Endothelial cell of umbilical vein (primary cell): Measurements from ENCODE around the gene MRE11. TPM values are rescaled to one million over a fixed set of nuclear protein-coding genes. Genes with fewer than 3 reads are reported as not detected.

Source experiments
- BruUV-seq: library from RNA; stranded (reverse); fragments of 400-500 nt; replicated peaks from 2 replicates; lab custom pipeline; 2021; lab: Mats Ljungman, UMichigan
- CTCF ChIA-PET: fragments of 300-600, 350-600 bp; sonication (Branson Sonifier 250); formaldehyde crosslinking; loops from one replicate; lab custom pipeline; 2021; ENCODE audit warnings: antibody characterized with exemption, inconsistent platforms; lab: Charles Lee
- POLR2A ChIA-PET: fragments of 300-600, 350-600 bp; sonication (Branson Sonifier 250); formaldehyde crosslinking; loops from one replicate; lab custom pipeline; 2021; ENCODE audit warnings: antibody characterized with exemption, inconsistent platforms; lab: Charles Lee
- DNase-seq: peaks from one replicate; pipeline ENCODE4 v3.0.0-alpha.2; 2011; ENCODE audit warnings: low read depth, low spot score
- FAIRE-seq: peaks from 2 replicates; lab custom pipeline; 2011; peaks lifted over from hg19 to GRCh38; lab: Jason Lieb, UNC
- H2AFZ ChIP-seq: 2 replicates; pipeline ENCODE4 v1.6.0; 2012; ENCODE audit warnings: low read depth, low read length, control low read depth, inconsistent platforms
- H3K27ac ChIP-seq: 2 replicates; pipeline ENCODE4 v1.5.1; 2011; ENCODE audit warnings: low read depth, mild to moderate bottlenecking, control low read depth, low read length, moderate library complexity; ENCODE audit not compliant: insufficient read depth
- H3K27me3 ChIP-seq, 2 experiments: 2 replicates each; pipeline versions ENCODE4 v1.6.0 to v1.6.1; 2011; ENCODE audit warnings: low read length in 2 of 2, mixed read lengths in 1 of 2; ENCODE audit not compliant: control insufficient read depth in 2 of 2, insufficient read depth in 2 of 2
- H3K36me3 ChIP-seq, 2 experiments: 2 replicates in 1 of 2; 3 replicates in 1 of 2; pipeline ENCODE4 v1.5.1; 2011; ENCODE audit warnings: low read length in 2 of 2, mild to moderate bottlenecking in 1 of 2, moderate library complexity in 1 of 2; ENCODE audit not compliant: control insufficient read depth in 2 of 2, insufficient read depth in 2 of 2; ENCODE audit errors: extremely low read depth in 1 of 2
- H3K4me1 ChIP-seq: 3 replicates; pipeline ENCODE4 v1.5.1; 2011; ENCODE audit warnings: mild to moderate bottlenecking, low read length; ENCODE audit not compliant: control insufficient read depth, insufficient read depth; ENCODE audit errors: extremely low read depth
- H3K4me2 ChIP-seq: 2 replicates; pipeline ENCODE4 v1.6.1; 2011; ENCODE audit warnings: low read length, control low read depth, mixed read lengths; ENCODE audit not compliant: insufficient read depth
- H3K4me3 ChIP-seq, 3 experiments: fragments of 200-600 bp in 1 of 3; sonication (generic), shearing (Covaris generic) in 1 of 3; replicated peaks in 1 of 3; 2 replicates each; pipeline ENCODE4 v1.5.1; 2011 to 2016; ENCODE audit warnings: control low read depth in 3 of 3, low read length in 3 of 3, mild to moderate bottlenecking in 2 of 3, inconsistent platforms in 1 of 3, low read depth in 1 of 3, moderate library complexity in 1 of 3; ENCODE audit not compliant: insufficient read depth in 1 of 3
- H3K79me2 ChIP-seq: 2 replicates; pipeline ENCODE4 v1.6.0; 2012; ENCODE audit warnings: low read length, inconsistent platforms; ENCODE audit not compliant: control insufficient read depth, insufficient read depth
- H3K9ac ChIP-seq: replicated peaks from 2 replicates; pipeline ENCODE3; 2011; ENCODE audit warnings: low read length, control low read depth; ENCODE audit not compliant: insufficient read depth; ENCODE audit errors: extremely low read depth
- H3K9me1 ChIP-seq: replicated peaks from 3 replicates; pipeline ENCODE4 v1.6.0; 2011; ENCODE audit warnings: mild to moderate bottlenecking, low read length; ENCODE audit not compliant: control insufficient read depth, insufficient read depth; ENCODE audit errors: extremely low read depth
- H3K9me3 ChIP-seq: replicated peaks from 2 replicates; pipeline ENCODE4 v1.5.1; 2012; ENCODE audit warnings: low read length, inconsistent platforms; ENCODE audit not compliant: control insufficient read depth, insufficient read depth
- H4K20me1 ChIP-seq: replicated peaks from 2 replicates; pipeline ENCODE3; 2011; ENCODE audit warnings: mild to moderate bottlenecking, low read length; ENCODE audit not compliant: control insufficient read depth, insufficient read depth; ENCODE audit errors: extremely low read depth
- CTCF ChIP-seq, 2 donors: IDR thresholded peaks; 1 replicate in 1 of 2; 2 replicates in 1 of 2; pipeline ENCODE4 v1.5.1; 2011; ENCODE audit warnings: low read length in 2 of 2, mild to moderate bottlenecking in 2 of 2, moderate library complexity in 2 of 2, control low read depth in 1 of 2, inconsistent platforms in 1 of 2, low read depth in 1 of 2; ENCODE audit not compliant: insufficient read depth in 1 of 2; ENCODE audit errors: extremely low read depth in 1 of 2
- JUN ChIP-seq: IDR thresholded peaks from 2 replicates; pipeline ENCODE4 v1.6.1; 2011; ENCODE audit warnings: borderline replicate concordance, low read depth; ENCODE audit not compliant: insufficient read length, insufficient read depth
- MAX ChIP-seq: IDR thresholded peaks from 2 replicates; pipeline ENCODE4 v1.6.1; 2011; ENCODE audit not compliant: insufficient read depth, insufficient read length
- POLR2AphosphoS5 ChIP-seq: IDR thresholded peaks from 2 replicates; pipeline ENCODE4 v1.6.1; 2012; ENCODE audit warnings: low read depth, mild to moderate bottlenecking, control low read depth, low read length, moderate library complexity; ENCODE audit not compliant: insufficient read depth
- dilution Hi-C: fragments of 300-500 bp; cut with MboI; formaldehyde crosslinking; loops from one replicate; pipeline ENCODE4 v1.15.0; 2019; ENCODE audit warnings: low sequenced_read_pairs; ENCODE audit not compliant: extremely low pct_ligation_motif_present
- intact Hi-C: fragments of 100-400 bp; cut with micrococcal nuclease; formaldehyde crosslinking; loops from one replicate; pipeline ENCODE4 v1.10.0; 2022
- polyA plus RNA-seq, 4 experiments: library from polyadenylated mRNA; depleted of rRNA in 3 of 4; stranded (reverse) in 3 of 4; unstranded in 1 of 4; fragments of >200 nt; gene quantifications; 2 replicates each; pipeline versions ENCODE4 v1.2.1 to v1.2.3, GENCODE V29; 2011 to 2012; ENCODE audit warnings: missing spikeins in 1 of 4
- total RNA-seq: library from RNA; stranded (reverse); gene quantifications from 2 replicates; pipeline ENCODE4 v1.2.3, GENCODE V29; 2021

Gene MRE11
- total and polyA plus RNA-seq, 2 donors (not counting 3 experiments of a cell fraction or from before 2014, with no cell fraction given), result 4.5 to 22.0 TPM

- intact Hi-C loops (loop anchor here (1.0 to 5.0 kb wide), 4 partner anchors 44 to 1908 kb away; no protein-coding TSS in a partner anchor), dilution Hi-C loops (no loop called here)
- no peak overlapping the region for H3K9ac ChIP-seq
- DNase-seq, result peak; percentile 38
- H3K27me3 ChIP-seq, result peaks cover 12 to 13% of the 10 kb centered on the region in 2 experiments
- peak overlapping the region; percentile 63 for H2AFZ ChIP-seq
- H3K4me1 ChIP-seq, result no peaks in the 10 kb centered on the region
- H3K9me3 ChIP-seq, result no peaks in the 10 kb centered on the region
- no peak overlapping the region for H3K4me3 ChIP-seq
- H3K9me1 ChIP-seq, result no peaks in the 10 kb centered on the region
- no TSS peak for BruUV-seq
- POLR2A ChIA-PET, result no interaction called here
- H3K4me2 ChIP-seq, result no peak overlapping the region
- H3K36me3 ChIP-seq, result no peaks in the 10 kb centered on the region
- no peaks in the 10 kb centered on the region for H4K20me1 ChIP-seq
- no peaks in the 10 kb centered on the region for H3K79me2 ChIP-seq
- no peak overlapping the region for H3K27ac ChIP-seq
- CTCF ChIA-PET, result interaction anchor here (0.8 to 6.3 kb wide), 12 partner anchors 12 to 624 kb away, joined by 3 to 52 read pairs (median 4); no protein-coding TSS in a partner anchor
- peak; percentile 30 to 40 for TF ChIP-seq CTCF (IDR thresholded peaks at IDR 0.05; ENCODE audit: extremely low read depth in 1 of 2, insufficient read depth in 1 of 2, low read depth in 1 of 2, low read length in 2 of 2)
- no peak for TF ChIP-seq JUN
- no peak for FAIRE-seq
These were observed 25.9 kb upstream of the MRE11 start for GRCh38 chr11:94519478-94520084.

- Histone ChIP-seq H3K9me1 (no peaks in the 10 kb centered on the region), H3K4me2 (no peak overlapping the region), H3K36me3 (no peaks in the 10 kb centered on the region), H4K20me1 (no peaks in the 10 kb centered on the region), H3K79me2 (no peaks in the 10 kb centered on the region), H3K27ac (no peak overlapping the region), H3K27me3 (peaks cover 14 to 16% of the 10 kb centered on the region in 2 experiments), H3K4me1 (no peaks in the 10 kb centered on the region), H3K9me3 (no peaks in the 10 kb centered on the region), H3K4me3 (no peak overlapping the region), H2AFZ (no peak overlapping the region), H3K9ac (no peak overlapping the region)
- dilution Hi-C loops, result no loop called here
- BruUV-seq, result no TSS peak
- DNase-seq, result no peak
- POLR2A ChIA-PET, result no interaction called here
- CTCF ChIA-PET, result interaction anchor here (1.1 to 6.3 kb wide), 5 partner anchors 11 to 379 kb away, joined by 3 to 52 read pairs (median 5); no protein-coding TSS in a partner anchor
- TF ChIP-seq JUN (no peak), MAX (no peak), POLR2AphosphoS5 (no peak)
- intact Hi-C loops, result loop anchor here (2.0 kb wide), 1 partner anchor 245 kb away; no protein-coding TSS in a partner anchor
- FAIRE-seq, result no peak
These were observed 24.7 kb upstream of the MRE11 start for GRCh38 chr11:94518300-94518699.
